ENCODE measurements around the gene SNRPD3.
"Not testable (repeated sequence)": the region's sequence is repeated elsewhere in the genome, so short reads cannot be mapped to it uniquely, and the experiment has no call there.

The SNRPD3 gene

GRCh38 chr22:24532075-24532474 is 23.7 kb upstream of the SNRPD3 start:
- no peak for DNase-seq (ENCODE audit: low spot score)

GRCh38 chr22:24535348-24535747 is 20.5 kb upstream of the SNRPD3 start:
- no peak for DNase-seq (ENCODE audit: low spot score)

- DNase-seq (ENCODE audit: low spot score): no peak
Measured at GRCh38 chr22:24536089-24536488, 19.7 kb upstream of the SNRPD3 start.

- no peak for DNase-seq (ENCODE audit: low spot score)
Measured at GRCh38 chr22:24540470-24540869, 15.3 kb upstream of the SNRPD3 start.

- no peak for DNase-seq (ENCODE audit: low spot score)
Measured at GRCh38 chr22:24541681-24542515, 13.9 kb upstream of the SNRPD3 start.

- DNase-seq (ENCODE audit: low spot score): no peak
Measured at GRCh38 chr22:24542641-24543040, 13.2 kb upstream of the SNRPD3 start.

- DNase-seq (ENCODE audit: low spot score): no peak
Measured at GRCh38 chr22:24543185-24543601, 12.6 kb upstream of the SNRPD3 start.

- no peak for DNase-seq (ENCODE audit: low spot score)
Measured at GRCh38 chr22:24543679-24544243, 12.0 kb upstream of the SNRPD3 start.

- DNase-seq (ENCODE audit: low spot score): no peak
Measured at GRCh38 chr22:24548812-24549211, 7.0 kb upstream of the SNRPD3 start.

- DNase-seq (ENCODE audit: low spot score): peak; percentile 21
Measured at GRCh38 chr22:24550028-24550901, 5.5 kb upstream of the SNRPD3 start.

GRCh38 chr22:24550902-24551435 is 4.8 kb upstream of the SNRPD3 start:
- no peak for DNase-seq (ENCODE audit: low spot score)

GRCh38 chr22:24552503-24553286 is 3.1 kb upstream of the SNRPD3 start:
- DNase-seq (ENCODE audit: low spot score): not testable (repeated sequence)

- DNase-seq (ENCODE audit: low spot score): peak; percentile 30
Measured at GRCh38 chr22:24553597-24554312, 2.0 kb upstream of the SNRPD3 start.

- peak; percentile 46 for DNase-seq (ENCODE audit: low spot score)
Measured at GRCh38 chr22:24554313-24555164, 1.3 kb upstream of the SNRPD3 start, which contains the start of gene GUCD1. TSS of gene GUCD1 (minus strand) at chr22:24555138. CDS start at chr22:24554991, 147 bp downstream.

GRCh38 chr22:24559471-24559870 is 3.7 kb downstream of the SNRPD3 start:
- DNase-seq (ENCODE audit: low spot score): no peak

GRCh38 chr22:24563246-24563645 is 7.4 kb downstream of the SNRPD3 start:
- no peak for DNase-seq (ENCODE audit: low spot score)

- no peak for DNase-seq (ENCODE audit: low spot score)
Measured at GRCh38 chr22:24564376-24565058, 8.7 kb downstream of the SNRPD3 start.

GRCh38 chr22:24565077-24565476 is 9.3 kb downstream of the SNRPD3 start:
- DNase-seq (ENCODE audit: low spot score): no peak

GRCh38 chr22:24566899-24567511 is 11.2 kb downstream of the SNRPD3 start:
- no peak for DNase-seq (ENCODE audit: low spot score)

Measured in hepatic stellate cell (primary cell).